ENCODE measurements around the gene LMBR1.

LMBR1 gene

DNA sequence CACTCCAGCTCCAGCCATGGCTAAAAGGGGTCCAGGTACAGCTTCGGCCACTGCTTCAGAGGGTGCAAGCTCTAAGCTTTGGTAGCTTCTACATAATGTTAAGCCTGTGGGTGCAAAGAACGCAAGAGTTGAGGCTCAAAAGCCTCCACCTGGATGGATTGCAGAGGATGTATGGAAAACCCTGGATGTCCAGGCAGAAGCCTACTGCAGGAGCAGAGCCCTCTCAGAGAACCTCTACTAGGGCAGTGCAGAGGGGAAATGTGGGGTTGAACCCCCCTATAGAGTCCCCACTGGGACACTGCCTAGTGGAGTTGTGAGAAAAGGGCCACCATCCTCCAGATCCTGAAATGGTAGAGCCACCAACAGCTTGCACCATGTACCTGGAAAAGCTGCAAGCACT lies 263.1 kb downstream of the LMBR1 start:
- no peaks in the 10 kb centered on the region for H3F3A ChIP-seq (ENCODE audit: control insufficient read depth, insufficient read depth)
- no peak overlapping the region for H3K4me2 ChIP-seq (ENCODE audit: low read length)
- no peaks in the 10 kb centered on the region for H3K9me2 ChIP-seq (replicated peaks; ENCODE audit: control insufficient read depth, low read length)
- no peaks in the 10 kb centered on the region for H3K4me1 ChIP-seq (ENCODE audit: control insufficient read depth, low read length)
- TF ChIP-seq, protein P1, sequence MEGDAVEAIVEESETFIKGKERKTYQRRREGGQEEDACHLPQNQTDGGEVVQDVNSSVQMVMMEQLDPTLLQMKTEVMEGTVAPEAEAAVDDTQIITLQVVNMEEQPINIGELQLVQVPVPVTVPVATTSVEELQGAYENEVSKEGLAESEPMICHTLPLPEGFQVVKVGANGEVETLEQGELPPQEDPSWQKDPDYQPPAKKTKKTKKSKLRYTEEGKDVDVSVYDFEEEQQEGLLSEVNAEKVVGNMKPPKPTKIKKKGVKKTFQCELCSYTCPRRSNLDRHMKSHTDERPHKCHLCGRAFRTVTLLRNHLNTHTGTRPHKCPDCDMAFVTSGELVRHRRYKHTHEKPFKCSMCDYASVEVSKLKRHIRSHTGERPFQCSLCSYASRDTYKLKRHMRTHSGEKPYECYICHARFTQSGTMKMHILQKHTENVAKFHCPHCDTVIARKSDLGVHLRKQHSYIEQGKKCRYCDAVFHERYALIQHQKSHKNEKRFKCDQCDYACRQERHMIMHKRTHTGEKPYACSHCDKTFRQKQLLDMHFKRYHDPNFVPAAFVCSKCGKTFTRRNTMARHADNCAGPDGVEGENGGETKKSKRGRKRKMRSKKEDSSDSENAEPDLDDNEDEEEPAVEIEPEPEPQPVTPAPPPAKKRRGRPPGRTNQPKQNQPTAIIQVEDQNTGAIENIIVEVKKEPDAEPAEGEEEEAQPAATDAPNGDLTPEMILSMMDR (IDR thresholded peaks at IDR 0.05; ENCODE audit: low read depth, low read length, poor library complexity, severe bottlenecking), result no peak
- no peak for TF ChIP-seq EZH2phosphoT487 (IDR thresholded peaks at IDR 0.05; ENCODE audit: borderline replicate concordance, low read length)
- peaks cover 19% of the 10 kb centered on the region for H3K9me3 ChIP-seq (ENCODE audit: control insufficient read depth, insufficient read depth, low read length)
- H3K27ac ChIP-seq (ENCODE audit: low read depth, low read length), result no peak overlapping the region
- no peaks in the 10 kb centered on the region for H3K79me2 ChIP-seq (ENCODE audit: control insufficient read depth, low read length)
- H3K36me3 ChIP-seq (ENCODE audit: control insufficient read depth, low read length), result no peaks in the 10 kb centered on the region
- no peaks in the 10 kb centered on the region for H4K20me1 ChIP-seq (ENCODE audit: control insufficient read depth, insufficient read depth, low read depth, low read length)
- H3K27me3 ChIP-seq (ENCODE audit: control insufficient read depth, low read length), result 0 out of 2 replicates have a peak, but pooled peaks cover 2% of the 10 kb centered on the region
- no peak overlapping the region for H3K4me3 ChIP-seq (ENCODE audit: low read length)

DNA sequence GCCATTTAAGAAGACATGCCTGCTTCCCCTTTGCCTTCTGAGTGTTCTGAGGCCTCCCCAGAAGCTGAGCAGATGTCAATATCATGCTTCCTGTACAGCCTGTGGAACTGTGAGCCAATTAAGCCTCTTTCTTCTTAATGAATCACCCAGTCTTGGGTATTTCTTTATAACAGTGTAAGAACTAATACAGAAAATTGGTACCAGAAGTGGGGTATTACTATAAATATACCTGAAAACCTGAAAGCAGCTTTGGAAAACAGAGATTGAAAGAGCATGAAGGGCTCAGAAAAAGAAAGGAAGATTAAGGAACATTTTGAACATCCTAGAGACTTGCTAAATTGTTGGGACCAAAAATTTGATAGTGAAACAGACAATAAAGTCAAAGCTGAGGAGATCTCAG lies 264.4 kb downstream of the LMBR1 start:
- Histone ChIP-seq H3K4me1 (ENCODE audit: control insufficient read depth, low read length) (no peaks in the 10 kb centered on the region), H3K27ac (ENCODE audit: low read depth, low read length) (no peak overlapping the region), H3K27me3 (ENCODE audit: control insufficient read depth, low read length) (0 out of 2 replicates have a peak, but pooled peaks cover 2% of the 10 kb centered on the region), H3K4me2 (ENCODE audit: low read length) (no peak overlapping the region), H3F3A (ENCODE audit: control insufficient read depth, insufficient read depth) (no peaks in the 10 kb centered on the region), H3K9me3 (ENCODE audit: control insufficient read depth, insufficient read depth, low read length) (peaks cover 19% of the 10 kb centered on the region), H3K4me3 (ENCODE audit: low read length) (no peak overlapping the region), H3K79me2 (ENCODE audit: control insufficient read depth, low read length) (no peaks in the 10 kb centered on the region), H3K36me3 (ENCODE audit: control insufficient read depth, low read length) (no peaks in the 10 kb centered on the region), H3K9me2 (replicated peaks; ENCODE audit: control insufficient read depth, low read length) (no peaks in the 10 kb centered on the region), H4K20me1 (ENCODE audit: control insufficient read depth, insufficient read depth, low read depth, low read length) (no peaks in the 10 kb centered on the region)
- TF ChIP-seq, protein P1 (IDR thresholded peaks at IDR 0.05; ENCODE audit: low read depth, low read length, poor library complexity, severe bottlenecking), result no peak
- TF ChIP-seq EZH2phosphoT487 (IDR thresholded peaks at IDR 0.05; ENCODE audit: borderline replicate concordance, low read length), result no peak

Data from DOHH2 (cell line).